GM10847 (cell line): ENCODE measurements around the gene GMIP.
A peak's percentile ranks its signal among the peaks of the same experiment; 100 is the strongest.

ENCODE experiments used
- POLR2A ChIP-seq: IDR thresholded peaks from 2 replicates; pipeline ENCODE4 v1.6.1; 2011; ENCODE audit not compliant: insufficient read length; ENCODE audit errors: extremely low read depth

The GMIP gene

GRCh38 chr19:19662344-19662743 lies 18.9 kb upstream of the GMIP start:
- TF ChIP-seq POLR2A, result no peak

- peak; percentile 34 for TF ChIP-seq POLR2A
Observed at GRCh38 chr19:19661675-19662251, 18.3 kb upstream of the GMIP start.

GRCh38 chr19:19661141-19661674 lies 17.8 kb upstream of the GMIP start:
- TF ChIP-seq POLR2A, result no peak

GRCh38 chr19:19659646-19660245 lies 16.3 kb upstream of the GMIP start:
- no peak for TF ChIP-seq POLR2A

GRCh38 chr19:19657397-19657783 lies 13.9 kb upstream of the GMIP start:
- TF ChIP-seq POLR2A, result no peak

GRCh38 chr19:19656451-19657396 lies 13.3 kb upstream of the GMIP start:
- no peak for TF ChIP-seq POLR2A

GRCh38 chr19:19655641-19656343 lies 12.3 kb upstream of the GMIP start:
- TF ChIP-seq POLR2A, result no peak

- no peak for TF ChIP-seq POLR2A
Observed at GRCh38 chr19:19655051-19655594, 11.7 kb upstream of the GMIP start.

- no peak for TF ChIP-seq POLR2A
Observed at GRCh38 chr19:19654441-19654840, 11.0 kb upstream of the GMIP start.

- no peak for TF ChIP-seq POLR2A
Observed at GRCh38 chr19:19653597-19654147, 10.2 kb upstream of the GMIP start.

GRCh38 chr19:19652482-19653295 lies 9.2 kb upstream of the GMIP start:
- TF ChIP-seq POLR2A, result no peak

GRCh38 chr19:19651076-19651475 lies 7.6 kb upstream of the GMIP start:
- TF ChIP-seq POLR2A, result no peak

GRCh38 chr19:19650331-19650730 lies 6.9 kb upstream of the GMIP start:
- TF ChIP-seq POLR2A, result no peak

- no peak for TF ChIP-seq POLR2A
Observed at GRCh38 chr19:19649580-19649995, 6.1 kb upstream of the GMIP start.
